GM18873 (cell line): ENCODE data around the gene CLSTN3.

Experiments used
- ATAC-seq: cut with Tn5 transposase; IDR thresholded peaks from one replicate; pipeline ENCODE4 v1.9.1; 2021; ENCODE audit warnings: mild to moderate bottlenecking, moderate library complexity, moderate number of reproducible peaks; ENCODE audit not compliant: unreplicated experiment, low FRiP score

CLSTN3 gene

DNA sequence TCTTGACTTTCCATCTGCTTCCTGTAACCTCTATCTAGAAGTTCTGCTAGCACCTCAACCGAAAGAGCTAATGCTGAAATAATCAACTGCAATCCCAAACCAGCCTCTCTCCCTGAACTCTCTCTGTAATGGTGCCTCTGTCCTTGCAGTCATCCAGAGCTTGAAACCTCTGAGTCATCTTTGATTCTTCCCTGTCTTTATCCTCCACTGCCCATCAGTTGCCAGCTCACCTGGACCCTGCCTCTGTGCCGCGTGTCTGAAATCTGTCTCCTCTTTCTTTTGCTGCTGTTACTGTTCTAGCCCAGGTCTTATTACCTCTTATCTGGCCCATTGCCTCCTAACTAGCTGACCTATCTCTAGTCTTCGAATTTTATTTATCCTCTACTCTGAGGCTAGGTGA, 15.5 kb downstream of the CLSTN3 start:
- no peak for ATAC-seq

DNA sequence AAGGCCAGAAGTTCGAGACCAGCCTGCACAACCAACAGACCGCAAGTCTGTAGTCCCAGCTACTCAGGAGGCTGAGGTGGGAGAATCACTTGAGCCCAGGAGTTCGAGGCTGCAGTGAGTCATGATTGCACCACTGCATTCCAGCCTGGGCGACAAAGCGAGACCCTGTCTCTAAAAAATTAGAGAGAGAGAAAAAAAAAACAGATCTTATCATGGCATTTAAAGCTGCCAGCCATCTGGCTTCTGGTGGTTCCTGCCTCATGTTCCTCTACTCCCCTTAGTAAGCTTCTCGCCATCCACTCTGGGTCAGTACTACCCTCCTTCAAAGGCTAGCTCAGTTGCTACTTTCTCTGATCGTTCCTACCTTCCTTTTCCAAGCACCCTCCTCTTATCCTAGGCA, 16.1 kb downstream of the CLSTN3 start:
- ATAC-seq, result no peak

DNA sequence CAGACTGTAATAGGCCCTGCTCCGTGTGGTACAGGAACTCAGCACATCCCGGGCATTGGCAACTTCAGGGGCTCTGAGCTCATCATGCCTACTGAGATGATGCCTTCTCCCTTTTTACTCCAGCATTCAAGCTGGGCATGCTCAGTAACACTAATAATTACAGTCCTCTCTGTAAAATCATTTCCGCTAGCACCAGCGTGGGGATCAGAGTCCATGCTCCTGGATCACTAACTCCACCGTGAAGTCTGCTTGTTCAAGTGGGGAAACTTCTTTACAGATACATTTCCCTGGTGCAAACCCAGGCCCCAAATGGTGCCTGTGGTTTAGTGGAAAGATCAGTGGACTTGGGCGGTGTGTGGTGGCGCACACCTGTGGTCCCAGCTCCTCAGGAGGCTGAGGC, 16.7 kb downstream of the CLSTN3 start:
- ATAC-seq, result no peak

DNA sequence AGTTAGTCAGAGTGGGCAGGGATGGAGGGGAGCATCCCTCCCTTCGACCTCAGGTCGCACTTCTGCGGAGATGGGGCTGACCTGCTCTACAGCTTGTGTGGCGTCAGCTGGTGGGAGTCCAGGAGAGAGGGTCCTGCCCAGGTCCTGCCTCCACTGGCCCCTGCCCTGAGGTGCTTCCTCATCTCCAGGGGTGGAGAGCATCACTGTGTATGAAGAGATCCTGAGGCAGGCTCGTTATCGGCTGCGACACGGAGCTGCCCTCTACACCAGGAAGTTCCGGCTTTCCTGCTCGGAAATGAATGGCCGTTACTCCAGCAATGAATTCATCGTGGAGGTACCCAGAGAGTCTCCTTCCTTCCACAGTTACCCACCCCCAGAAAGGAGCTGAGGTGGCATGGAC, 20.2 kb downstream of the CLSTN3 start:
- no peak for ATAC-seq

DNA sequence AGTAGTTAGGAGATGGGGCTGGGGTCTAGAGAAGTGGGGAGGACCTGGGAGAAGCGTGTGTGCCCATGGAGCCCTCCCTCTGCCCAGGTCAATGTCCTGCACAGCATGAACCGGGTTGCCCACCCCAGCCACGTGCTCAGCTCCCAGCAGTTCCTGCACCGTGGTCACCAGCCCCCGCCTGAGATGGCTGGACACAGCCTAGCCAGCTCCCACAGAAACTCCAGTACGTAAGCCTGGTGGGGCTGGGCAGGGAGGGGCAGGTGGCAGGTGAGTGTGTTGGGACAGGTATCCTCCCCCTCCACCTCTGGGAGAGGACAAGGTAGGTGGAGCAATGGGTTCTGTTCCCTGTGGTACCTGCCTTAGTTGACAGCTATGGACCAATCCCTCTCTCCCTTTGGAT, 20.7 kb downstream of the CLSTN3 start:
- ATAC-seq, result no peak

DNA sequence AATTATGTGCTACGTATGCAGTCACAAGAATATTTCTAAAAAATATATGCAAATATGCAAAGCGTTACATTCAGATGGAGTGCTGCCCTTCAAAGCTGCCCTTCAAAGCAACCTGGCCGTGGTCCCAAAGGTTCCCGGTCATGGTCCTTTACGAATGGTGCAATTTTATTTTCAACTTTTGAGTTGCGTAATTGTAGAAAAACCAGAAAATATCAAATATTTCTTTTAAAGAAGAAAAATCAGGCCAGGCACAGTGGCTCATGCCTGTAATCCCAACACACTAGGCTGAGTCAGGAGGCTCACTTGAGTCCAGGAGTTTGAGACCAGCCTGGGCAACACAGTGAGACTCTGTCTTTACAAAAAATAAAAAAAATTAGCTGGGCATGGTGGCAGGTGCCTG, 21.4 kb downstream of the CLSTN3 start:
- ATAC-seq, result no peak

DNA sequence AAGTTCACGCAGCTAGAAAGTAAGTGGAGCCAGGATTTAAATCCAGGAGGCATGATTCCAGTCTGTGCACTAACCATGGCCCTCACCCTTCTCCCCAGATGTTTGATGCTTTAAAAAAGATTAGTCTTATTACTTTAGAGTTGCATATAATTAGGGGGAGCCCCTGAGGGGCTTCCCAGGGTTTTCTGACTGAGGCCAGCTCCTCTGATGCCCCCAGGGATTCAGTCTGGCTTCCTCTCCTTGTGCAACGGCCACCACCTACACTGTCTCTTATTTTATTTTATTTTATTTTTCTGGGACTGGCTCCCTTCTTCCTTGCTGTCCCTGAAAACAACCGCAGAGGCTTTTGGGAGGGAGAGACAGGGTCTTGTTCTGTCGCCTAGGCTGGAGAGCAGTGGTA, 22.6 kb downstream of the CLSTN3 start:
- ATAC-seq, result no peak

DNA sequence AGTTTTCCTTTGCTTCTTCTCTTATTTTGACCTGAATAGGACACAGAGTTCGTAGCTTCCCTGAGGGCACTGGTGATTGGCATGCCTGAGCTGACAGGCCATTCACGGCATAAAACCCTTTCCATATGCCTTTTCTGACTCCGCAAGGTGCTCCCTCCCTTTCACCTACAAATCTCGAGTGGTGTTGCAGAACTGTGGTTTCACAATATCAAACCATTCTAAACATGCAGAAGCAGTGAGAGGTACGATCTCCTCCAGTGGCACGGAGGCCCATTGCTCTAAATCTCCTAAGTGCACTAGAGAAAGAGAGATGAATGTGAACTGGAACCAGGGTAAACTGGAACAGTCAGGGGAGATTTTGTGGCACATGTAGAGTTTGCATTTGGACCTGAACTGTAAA, 23.9 kb downstream of the CLSTN3 start:
- ATAC-seq, result no peak

DNA sequence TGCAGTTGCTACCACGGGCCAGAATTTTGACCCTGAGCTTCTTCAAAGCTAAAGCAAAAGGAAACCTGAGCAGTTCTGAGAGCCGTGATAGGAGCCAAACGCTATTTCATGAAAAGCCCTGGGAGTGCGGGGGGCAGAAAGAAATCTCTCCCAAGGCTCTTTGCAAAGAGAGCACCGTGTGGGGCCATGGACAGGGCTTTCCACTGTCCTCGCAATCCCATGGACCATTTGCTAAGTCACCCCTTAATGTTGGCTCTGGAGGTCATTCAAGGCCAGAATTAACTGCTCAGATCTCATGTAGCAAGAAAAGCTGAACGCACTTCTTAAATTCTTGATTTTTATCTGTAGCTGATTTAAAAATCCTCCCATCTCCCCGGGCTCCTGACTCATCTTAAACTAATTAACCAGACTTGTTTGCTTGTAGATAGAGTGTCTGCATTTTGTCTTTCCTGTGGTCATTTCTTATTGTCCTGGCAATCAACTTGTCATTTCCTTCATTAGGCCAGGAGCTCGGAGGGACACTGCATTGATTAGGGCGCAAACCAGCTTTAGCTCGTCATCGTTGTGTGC, 24.8 kb downstream of the CLSTN3 start:
- ATAC-seq, result no peak

DNA sequence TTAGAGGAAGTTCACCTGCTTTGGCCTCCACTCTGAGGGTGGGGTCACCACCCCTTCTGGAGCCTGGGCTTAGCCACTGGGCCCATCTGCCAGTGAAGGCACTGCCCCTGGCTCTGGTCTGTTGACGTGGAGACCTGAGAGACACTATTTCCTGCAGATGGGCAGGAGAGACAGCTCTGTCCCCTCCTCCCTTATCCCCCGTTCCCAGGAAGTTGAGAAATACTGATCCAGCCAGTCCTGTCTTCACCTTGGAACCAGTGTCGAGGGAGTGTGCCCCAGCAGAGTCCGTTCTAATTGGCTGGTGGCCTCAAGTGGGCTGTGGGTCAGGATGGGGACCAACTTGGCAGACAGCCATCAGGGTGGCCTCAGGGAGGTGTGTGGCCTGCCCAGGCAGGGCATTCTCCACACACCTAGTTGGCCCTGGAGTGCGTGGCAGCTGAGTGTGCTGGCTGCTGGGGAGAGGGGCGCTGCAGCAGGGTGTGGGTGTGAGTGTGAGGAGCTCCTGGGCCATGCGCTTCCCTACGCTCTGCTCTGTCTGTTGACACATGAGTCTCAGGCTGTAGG, 25.4 kb downstream of the CLSTN3 start:
- ATAC-seq, result no peak

DNA sequence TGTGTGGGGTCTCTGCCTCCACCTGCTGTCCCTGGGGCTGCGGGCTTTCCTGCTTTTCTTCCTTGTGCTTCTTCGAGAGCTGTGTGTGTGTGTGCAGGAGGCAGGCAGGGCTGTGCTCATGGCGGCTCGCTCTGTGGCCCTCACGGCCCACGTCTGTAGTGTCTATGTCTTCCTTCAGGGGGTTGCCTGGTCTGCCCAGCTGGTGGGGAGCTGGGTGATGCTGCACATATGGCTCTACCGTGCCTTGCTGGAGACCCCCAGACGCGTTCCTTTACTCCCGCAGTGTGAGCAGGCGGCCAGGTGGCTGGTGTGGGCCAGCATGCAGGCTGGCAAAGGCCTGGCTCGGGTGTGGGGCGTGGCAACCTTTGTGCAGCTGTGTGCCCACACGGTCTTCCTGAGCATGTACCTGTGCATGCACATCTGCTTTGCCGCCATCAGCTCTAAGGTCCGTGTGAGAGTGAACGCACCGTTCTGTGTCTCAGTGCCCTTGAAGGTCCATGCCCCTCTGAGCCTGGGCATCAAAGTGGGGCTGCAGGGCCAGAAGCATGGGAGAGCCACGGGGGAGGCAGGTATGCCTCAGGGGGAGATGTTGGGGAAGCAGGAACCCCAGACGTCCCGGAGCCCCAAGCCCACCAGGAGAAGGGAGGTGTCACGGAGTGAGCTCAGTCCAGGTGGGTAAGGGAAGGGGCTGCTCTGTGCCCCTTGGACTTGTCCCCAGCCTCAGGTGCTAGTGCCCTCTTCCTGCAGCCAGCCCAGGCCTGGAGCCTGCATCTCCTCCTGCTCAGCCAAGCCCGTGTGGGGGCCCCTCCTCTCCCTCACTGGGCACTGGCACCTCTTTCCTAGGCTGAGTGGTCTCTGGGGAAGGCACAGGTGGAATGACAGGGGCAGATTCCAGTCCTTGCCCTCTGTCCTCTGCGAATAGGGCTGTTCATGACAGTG, 26.4 kb downstream of the CLSTN3 start:
- no peak for ATAC-seq

DNA sequence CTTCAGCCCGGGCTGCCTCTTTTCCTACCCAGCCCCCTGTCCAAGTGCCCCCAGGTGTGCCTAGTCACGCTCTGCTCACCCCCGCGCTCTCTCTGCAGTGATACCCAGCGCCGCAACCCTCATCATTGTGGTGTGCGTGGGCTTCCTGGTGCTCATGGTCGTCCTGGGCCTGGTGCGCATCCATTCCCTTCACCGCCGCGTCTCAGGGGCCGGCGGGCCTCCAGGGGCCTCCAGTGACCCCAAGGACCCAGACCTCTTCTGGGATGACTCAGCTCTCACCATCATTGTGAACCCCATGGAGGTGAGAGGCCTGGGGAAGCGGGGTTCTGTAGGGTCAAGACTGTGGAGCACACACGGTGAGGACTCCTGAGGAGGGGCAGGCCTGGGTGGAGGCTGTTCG, 27.2 kb downstream of the CLSTN3 start:
- no peak for ATAC-seq

DNA sequence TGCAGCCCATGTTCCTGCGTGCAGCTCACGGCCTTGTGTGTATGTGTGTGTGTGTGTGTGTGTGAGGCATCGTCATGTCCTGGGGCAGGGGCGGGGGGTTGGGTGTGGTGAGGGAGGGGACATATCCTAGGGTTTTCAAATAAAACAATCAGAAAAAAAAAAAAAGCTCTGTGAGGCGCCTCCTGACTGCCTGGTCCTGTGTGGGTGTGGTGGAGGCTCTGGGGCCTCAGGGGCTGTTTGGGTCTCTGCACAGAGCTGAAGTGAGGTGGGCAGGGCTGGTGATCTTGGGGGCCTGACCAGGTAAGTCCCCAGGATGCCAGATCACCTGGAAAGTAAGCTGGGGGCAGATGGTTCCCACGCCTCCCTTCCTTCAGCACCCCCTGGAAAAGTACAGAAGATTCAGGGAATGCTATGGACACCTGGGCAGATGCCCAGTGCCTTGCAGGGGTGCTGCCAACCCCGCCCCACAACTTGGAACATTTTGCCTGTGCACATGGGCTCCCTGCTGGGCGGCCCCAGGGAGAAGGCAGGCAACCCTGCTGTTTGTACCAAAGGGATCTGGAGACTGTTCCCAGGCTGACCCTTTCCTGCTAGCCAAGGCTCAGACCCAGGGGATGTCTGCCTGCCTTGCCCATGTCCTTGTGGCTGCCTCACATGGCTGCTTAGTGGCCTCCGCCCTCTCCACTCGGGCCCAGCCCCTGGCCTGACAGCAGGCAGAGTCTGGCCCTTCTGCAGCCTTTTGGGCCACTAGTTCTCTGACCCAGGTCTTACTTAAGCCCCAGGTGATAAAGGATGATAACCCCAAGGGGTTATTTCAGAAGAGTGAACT, 28.8 kb downstream of the CLSTN3 start:
- ATAC-seq, result no peak

DNA sequence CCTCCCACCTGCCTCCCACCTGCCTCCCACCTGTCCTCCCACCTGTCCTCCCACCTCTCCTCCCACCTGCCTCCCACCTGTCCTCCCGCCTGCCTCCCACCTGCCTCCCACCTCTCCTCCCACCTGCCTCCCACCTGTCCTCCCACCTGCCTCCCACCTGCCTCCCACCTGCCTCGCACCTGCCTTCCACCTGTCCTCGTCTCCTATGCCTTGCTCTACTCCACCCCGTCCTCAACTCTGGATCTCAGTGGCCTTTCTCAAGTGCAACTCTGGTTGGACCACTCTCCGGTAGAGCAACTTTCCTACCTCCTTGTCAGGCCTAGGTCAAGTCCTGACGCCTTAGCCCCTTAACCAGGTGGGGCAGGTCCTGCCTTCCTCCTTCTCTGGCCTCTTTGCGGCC, 30.0 kb downstream of the CLSTN3 start:
- ATAC-seq, result no peak

DNA sequence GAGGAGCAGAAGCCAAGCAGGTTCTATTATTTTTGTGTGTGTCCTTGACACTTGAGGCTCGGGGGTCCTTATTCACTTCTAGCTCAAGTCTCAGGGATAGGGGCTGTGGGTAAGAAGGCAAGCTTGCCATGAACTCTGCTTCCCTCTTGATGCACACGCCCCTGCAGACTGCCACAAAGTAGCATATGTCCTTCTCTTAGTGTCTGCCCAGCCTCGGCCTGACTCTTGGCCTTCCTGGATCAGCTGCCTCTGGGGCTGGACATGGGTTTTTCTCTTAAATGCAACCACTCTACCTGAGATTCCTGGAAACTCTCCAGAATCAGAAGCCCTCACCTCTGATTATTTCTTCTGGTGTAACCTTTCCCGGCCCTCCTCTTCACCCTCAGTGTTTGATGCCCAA, 31.2 kb downstream of the CLSTN3 start:
- no peak for ATAC-seq

DNA sequence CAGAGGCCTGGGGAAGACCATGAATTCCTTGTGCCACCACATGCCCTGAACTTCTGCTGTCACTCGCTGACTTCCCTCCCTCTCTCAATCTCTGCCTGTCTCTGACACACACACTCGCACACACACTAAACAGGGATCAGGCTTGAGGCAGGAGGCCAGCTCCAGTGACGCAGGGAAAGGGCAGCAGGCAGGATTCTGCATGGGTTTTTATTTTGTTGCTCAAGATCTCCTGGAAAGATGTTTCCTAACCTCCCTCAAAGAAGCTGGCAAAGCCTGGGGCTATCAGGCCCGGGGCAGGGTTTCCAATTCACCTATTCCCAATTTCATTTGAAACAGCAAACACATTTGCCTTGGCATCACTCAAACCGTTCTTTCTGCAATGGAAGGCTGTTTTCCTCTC, 31.6 kb downstream of the CLSTN3 start:
- no peak for ATAC-seq

DNA sequence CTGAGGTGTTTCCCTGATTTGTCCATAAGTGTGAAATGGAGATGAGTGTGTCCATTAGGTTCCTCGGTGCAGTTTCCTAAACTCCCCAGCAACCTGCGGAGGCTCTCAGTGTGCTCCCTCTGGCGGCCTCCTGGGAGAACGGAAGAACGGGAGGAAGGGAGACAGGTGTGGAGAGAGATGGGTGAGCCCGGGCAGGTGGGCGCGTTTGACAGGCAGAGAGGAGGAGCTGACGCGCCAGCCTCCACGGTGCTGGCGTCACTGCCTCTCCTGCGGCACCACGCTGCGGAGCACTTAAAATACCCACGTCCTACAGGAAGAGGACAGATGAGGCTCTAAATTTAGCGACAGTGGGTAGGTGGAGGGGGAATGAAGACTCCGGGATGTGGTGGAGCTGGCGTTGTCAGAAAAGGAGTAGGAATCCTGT, 32.5 kb downstream of the CLSTN3 start:
- no peak for ATAC-seq

DNA sequence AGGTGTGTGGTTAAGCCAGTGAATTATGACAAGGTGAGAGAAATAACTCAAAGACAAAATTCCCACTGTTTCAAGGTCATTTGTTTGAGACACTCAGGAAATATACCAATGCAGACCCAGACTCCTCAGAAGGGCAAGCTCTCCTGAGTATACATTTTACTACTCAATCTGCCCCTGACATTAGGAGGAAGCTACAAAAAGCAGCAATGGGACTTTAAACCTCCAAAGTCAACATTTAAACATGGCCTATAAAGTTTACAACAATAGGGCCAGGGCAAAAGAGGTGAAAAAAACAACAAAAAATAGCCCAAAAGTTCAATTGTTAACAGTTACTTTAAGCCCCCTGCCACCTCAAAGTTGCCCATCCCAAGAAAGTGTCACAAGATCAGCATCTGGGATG, 39.8 kb downstream of the CLSTN3 start:
- no peak for ATAC-seq

DNA sequence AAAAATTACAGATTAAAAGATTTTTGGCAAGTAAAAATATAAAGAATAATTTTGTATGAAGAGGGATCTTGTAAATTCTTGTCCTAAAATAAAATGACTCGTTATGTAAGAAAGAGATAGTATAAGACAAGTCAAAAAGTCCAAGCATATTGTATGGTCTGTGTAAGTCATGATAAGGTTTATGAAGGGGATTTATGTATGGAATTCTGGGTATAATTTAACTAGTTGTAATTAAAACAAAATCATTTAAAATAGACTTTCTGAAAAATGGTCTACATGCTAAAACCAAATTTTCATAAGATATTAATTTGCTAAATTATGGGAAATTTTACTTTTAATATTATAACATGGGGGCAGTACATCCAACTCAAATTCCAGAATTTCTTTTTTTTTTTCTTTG, 41.7 kb downstream of the CLSTN3 start:
- ATAC-seq, result no peak

DNA sequence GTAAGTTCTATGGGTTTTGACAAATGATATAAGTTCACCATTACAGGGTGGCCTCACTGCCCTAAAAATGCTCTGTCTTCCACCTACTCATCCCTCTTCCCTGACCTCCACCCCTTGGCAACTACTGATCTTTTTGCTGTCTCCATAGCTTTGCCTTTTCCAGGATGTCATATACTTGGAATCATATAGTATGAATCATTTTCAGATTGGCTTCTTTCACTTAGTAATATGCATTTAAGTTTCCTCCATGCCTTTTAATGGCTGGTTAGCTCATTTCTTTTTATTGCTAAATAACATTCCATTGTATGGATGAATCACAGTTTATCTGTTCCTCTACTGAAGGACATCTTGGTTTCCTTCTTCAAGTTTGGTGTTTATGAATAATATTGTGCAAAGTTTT, 45.3 kb downstream of the CLSTN3 start:
- no peak for ATAC-seq

DNA sequence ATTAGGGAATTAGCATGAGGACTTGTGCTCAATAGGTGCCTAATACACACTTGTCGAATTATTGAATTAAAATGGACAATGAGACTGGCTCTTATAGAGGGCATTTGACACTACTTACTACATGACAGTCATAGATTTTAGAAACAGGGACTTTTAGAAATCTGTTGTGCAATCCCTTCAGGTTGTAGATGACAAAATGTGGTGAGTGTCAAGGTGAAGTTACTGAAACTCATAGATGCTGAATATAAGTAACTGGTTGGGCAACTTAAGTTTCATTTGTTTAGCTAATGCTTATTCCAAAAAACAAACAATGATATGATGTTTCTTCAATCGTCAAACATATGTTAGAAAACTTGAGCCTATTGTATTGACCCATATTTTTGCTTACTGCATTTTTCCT, 46.4 kb downstream of the CLSTN3 start:
- ATAC-seq, result no peak
